GM10266 (cell line): ENCODE data around the gene AKT3.

ENCODE experiments used
- DNase-seq: peaks from one replicate; pipeline ENCODE4 v3.0.0; 2012; ENCODE audit errors: extremely low spot score
- CTCF ChIP-seq: IDR thresholded peaks from 2 replicates; pipeline ENCODE4 v1.5.1; 2012; ENCODE audit warnings: mild to moderate bottlenecking, low read depth; ENCODE audit not compliant: control insufficient read depth, insufficient read depth; ENCODE audit errors: missing control alignments

The AKT3 gene

DNA sequence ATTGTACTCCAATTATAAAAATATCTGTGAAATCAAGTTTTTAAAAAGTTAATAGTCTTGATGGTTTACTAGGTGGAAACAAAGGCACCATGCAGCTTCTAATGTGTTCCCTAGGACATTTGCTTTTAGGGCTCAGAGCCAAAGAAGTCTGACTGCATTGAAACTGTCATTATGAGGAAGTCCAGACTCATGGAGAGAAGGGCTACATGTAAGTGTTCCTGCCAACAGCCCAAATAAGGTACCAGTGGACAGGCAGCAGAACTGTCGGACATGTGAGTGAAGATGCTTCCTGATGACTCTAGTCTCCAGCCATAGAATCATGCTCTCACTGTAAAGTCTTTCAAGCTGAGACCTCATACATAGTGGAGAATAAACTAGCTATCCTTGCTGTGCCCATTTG lies 287.6 kb downstream of the AKT3 start:
- DNase-seq, result no peak
- TF ChIP-seq CTCF, result no peak

- TF ChIP-seq CTCF, result no peak
These were observed 288.3 kb downstream of the AKT3 start for GRCh38 chr1:243561588-243562319.

DNA sequence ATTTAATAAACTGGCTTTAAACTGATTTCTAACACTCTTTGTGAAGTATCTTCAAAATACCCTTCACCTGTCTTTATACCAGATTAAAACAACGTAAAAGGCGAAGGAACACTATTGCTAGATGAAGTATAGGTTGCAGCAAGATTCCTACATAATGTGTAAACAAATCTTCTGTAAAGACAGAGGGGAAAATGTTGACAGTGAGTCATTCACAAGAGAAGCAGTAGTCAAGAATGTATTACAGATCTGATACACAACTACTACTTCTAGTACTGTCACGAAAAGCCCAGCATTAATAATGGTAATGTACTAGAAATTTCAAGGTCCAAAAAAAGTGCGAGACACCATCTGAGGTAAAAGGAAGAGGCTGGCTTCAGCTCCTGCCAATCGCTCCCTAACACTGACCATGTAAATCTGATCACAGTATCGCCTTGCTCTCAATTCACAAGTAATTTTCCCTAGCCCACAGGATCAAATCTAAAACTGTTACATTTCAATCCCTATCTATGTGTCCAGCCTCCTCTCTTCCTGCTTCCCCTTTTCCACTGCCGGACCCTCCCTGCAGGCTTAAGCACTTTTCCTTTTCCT lies 290.4 kb downstream of the AKT3 start:
- no peak for DNase-seq
- TF ChIP-seq CTCF, result no peak

More at GRCh38 chr1:243561588-243562319, 288.3 kb downstream of the AKT3 start:
- no peak for DNase-seq

DNA sequence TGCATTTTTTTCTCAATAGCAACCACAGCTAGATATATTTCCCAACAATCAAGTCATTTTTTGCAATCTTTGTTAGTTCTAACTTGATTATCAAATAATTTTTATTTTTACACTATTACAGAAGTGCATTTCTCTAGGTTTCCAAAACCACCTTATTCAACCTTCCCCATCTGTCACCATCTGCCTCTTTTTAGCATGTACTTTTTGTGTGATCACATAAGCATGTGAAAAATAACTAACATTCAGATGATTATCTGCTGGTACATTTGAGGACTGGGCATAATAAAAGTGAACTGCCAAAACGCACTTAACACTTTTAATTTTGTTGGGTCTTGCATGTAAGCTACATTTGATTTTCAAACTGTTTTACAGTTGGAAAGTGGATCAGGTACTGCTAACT lies 291.5 kb downstream of the AKT3 start:
- TF ChIP-seq CTCF, result no peak
- no peak for DNase-seq

- DNase-seq, result no peak
- no peak for TF ChIP-seq CTCF
These were observed 292.2 kb downstream of the AKT3 start for GRCh38 chr1:243557866-243558265.

DNA sequence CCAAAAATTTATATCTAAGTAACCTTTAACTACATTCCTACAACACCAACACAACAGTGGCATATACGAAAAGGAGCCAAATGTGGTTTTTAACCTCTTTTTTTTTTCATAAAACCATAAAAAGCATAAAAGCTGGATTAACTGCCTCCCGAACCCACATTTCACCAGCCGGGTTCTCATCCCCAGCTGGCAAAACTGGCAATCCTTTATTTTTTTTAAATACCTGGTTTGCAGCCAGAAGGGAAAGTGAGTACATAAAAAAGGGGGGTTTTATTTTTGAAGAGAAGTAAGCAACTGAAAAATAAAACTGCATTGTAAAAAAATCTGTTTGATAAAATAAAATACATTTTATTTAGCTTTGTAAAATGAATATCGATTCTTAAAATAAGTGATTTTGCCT lies 295.4 kb downstream of the AKT3 start:
- TF ChIP-seq CTCF, result no peak
- no peak for DNase-seq

DNA sequence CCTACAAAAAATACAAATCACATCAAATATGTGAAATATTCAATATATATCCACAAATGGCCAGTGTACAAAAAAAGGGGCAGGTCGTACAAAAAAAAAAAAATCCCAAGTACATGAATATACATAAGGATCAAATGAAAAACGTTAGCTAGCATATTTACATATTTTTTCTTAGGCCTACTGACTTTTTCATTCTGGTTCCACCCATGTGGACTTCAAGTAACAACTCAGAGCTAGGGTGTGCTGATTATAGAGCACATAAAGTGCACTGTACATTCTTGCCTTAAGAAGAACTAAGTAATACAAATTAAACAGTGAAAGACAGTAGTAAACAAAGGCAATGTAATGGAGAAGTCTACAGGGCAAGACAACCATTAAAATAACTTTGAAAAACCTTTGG lies 297.0 kb downstream of the AKT3 start:
- DNase-seq, result no peak
- TF ChIP-seq CTCF, result no peak
